GM21360 (cell line): ENCODE data around the gene TRERF1.
"Not testable (repeated sequence)": the region's sequence is repeated elsewhere in the genome, so short reads cannot be mapped to it uniquely, and the experiment has no call there.

Experiments used
- ATAC-seq: cut with Tn5 transposase; IDR thresholded peaks from one replicate; pipeline ENCODE4 v1.9.1; 2021; ENCODE audit warnings: mild to moderate bottlenecking, moderate library complexity; ENCODE audit not compliant: unreplicated experiment

The TRERF1 gene

GRCh38 chr6:42230345-42231321 lies 221.1 kb downstream of the TRERF1 start:
- no peak for ATAC-seq

GRCh38 chr6:42229506-42230119 lies 222.1 kb downstream of the TRERF1 start:
- ATAC-seq = no peak

- no peak for ATAC-seq
These were observed 223.4 kb downstream of the TRERF1 start for GRCh38 chr6:42228305-42228704.

GRCh38 chr6:42227173-42227850 lies 224.4 kb downstream of the TRERF1 start:
- no peak for ATAC-seq

GRCh38 chr6:42226645-42227143 lies 225.0 kb downstream of the TRERF1 start:
- ATAC-seq = no peak

- no peak for ATAC-seq
These were observed 225.5 kb downstream of the TRERF1 start for GRCh38 chr6:42226161-42226611.

GRCh38 chr6:42225419-42225818 lies 226.3 kb downstream of the TRERF1 start:
- ATAC-seq = no peak

GRCh38 chr6:42225029-42225339 lies 226.7 kb downstream of the TRERF1 start:
- no peak for ATAC-seq

- peak; percentile 79 for ATAC-seq
These were observed 227.3 kb downstream of the TRERF1 start for GRCh38 chr6:42224222-42225028.

GRCh38 chr6:42222448-42222847 lies 229.3 kb downstream of the TRERF1 start:
- no peak for ATAC-seq

GRCh38 chr6:42221546-42221945 lies 230.2 kb downstream of the TRERF1 start:
- no peak for ATAC-seq

GRCh38 chr6:42220807-42221206 lies 230.9 kb downstream of the TRERF1 start:
- ATAC-seq = no peak

GRCh38 chr6:42217519-42218367 lies 234.0 kb downstream of the TRERF1 start, which contains the start of gene MRPS10:
TSS of gene MRPS10 (minus strand) at chr6:42217861. CDS start at chr6:42217849, 12 bp downstream.
- ATAC-seq = peak; percentile 95

- no peak for ATAC-seq
These were observed 234.6 kb downstream of the TRERF1 start for GRCh38 chr6:42217157-42217518.

GRCh38 chr6:42216495-42216894 lies 235.2 kb downstream of the TRERF1 start:
- ATAC-seq = not testable (repeated sequence)

- ATAC-seq = no peak
These were observed 239.3 kb downstream of the TRERF1 start for GRCh38 chr6:42212442-42212841.

- ATAC-seq = no peak
These were observed 240.0 kb downstream of the TRERF1 start for GRCh38 chr6:42211726-42212125.

- no peak for ATAC-seq
These were observed 241.2 kb downstream of the TRERF1 start for GRCh38 chr6:42210551-42210950.

- ATAC-seq = not testable (repeated sequence)
These were observed 244.2 kb downstream of the TRERF1 start for GRCh38 chr6:42207559-42207958.
